ENCODE results near the gene WWTR1. TPM values are rescaled to one million over a fixed set of nuclear protein-coding genes. Genes with fewer than 3 reads are reported as not detected.

WWTR1 gene
- total RNA-seq, 1 donor from 2014 or later: 0.73 TPM

- ATAC-seq (ENCODE audit: low read depth) (no peak), DNase-seq (no peak)
- no peaks in the 10 kb centered on the region for H3K9me3 Mint-ChIP-seq
- TF ChIP-seq, protein P1, sequence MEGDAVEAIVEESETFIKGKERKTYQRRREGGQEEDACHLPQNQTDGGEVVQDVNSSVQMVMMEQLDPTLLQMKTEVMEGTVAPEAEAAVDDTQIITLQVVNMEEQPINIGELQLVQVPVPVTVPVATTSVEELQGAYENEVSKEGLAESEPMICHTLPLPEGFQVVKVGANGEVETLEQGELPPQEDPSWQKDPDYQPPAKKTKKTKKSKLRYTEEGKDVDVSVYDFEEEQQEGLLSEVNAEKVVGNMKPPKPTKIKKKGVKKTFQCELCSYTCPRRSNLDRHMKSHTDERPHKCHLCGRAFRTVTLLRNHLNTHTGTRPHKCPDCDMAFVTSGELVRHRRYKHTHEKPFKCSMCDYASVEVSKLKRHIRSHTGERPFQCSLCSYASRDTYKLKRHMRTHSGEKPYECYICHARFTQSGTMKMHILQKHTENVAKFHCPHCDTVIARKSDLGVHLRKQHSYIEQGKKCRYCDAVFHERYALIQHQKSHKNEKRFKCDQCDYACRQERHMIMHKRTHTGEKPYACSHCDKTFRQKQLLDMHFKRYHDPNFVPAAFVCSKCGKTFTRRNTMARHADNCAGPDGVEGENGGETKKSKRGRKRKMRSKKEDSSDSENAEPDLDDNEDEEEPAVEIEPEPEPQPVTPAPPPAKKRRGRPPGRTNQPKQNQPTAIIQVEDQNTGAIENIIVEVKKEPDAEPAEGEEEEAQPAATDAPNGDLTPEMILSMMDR (IDR thresholded peaks at IDR 0.05): no peak
- peaks cover 7% of the 10 kb centered on the region for H3K27me3 Mint-ChIP-seq
- ChIA-PET CTCF (no interaction called here), POLR2A (no interaction called here)
- H3K4me3 Mint-ChIP-seq: no peak overlapping the region
- no peaks in the 10 kb centered on the region for H3K36me3 Mint-ChIP-seq (ENCODE audit: low read depth)
- intact Hi-C loops (cut with micrococcal nuclease): no loop called here
- peaks cover 2% of the 10 kb centered on the region for H3K4me1 Mint-ChIP-seq
- H3K27ac Mint-ChIP-seq: no peak overlapping the region
Measured at GRCh38 chr3:149586871-149587270, 71.0 kb downstream of the WWTR1 start.

- TF ChIP-seq, protein P1 (IDR thresholded peaks at IDR 0.05): no peak
- no peaks in the 10 kb centered on the region for H3K9me3 Mint-ChIP-seq
- H3K27me3 Mint-ChIP-seq: peaks cover 7% of the 10 kb centered on the region
- ChIA-PET POLR2A (no interaction called here), CTCF (no interaction called here)
- DNase-seq: no peak
- H3K4me1 Mint-ChIP-seq: peaks cover 2% of the 10 kb centered on the region
- intact Hi-C loops (cut with micrococcal nuclease): no loop called here
- ATAC-seq (ENCODE audit: low read depth): no peak
- H3K4me3 Mint-ChIP-seq: no peak overlapping the region
- H3K27ac Mint-ChIP-seq: no peak overlapping the region
- H3K36me3 Mint-ChIP-seq (ENCODE audit: low read depth): no peaks in the 10 kb centered on the region
Measured at GRCh38 chr3:149585401-149585726, 72.5 kb downstream of the WWTR1 start.

GRCh38 chr3:149583921-149584635 lies 73.7 kb downstream of the WWTR1 start:
- ChIA-PET POLR2A (no interaction called here), CTCF (no interaction called here)
- Mint-ChIP-seq H3K9me3 (no peaks in the 10 kb centered on the region), H3K4me1 (peaks cover 2% of the 10 kb centered on the region), H3K27ac (no peak overlapping the region), H3K27me3 (peaks cover 7% of the 10 kb centered on the region), H3K36me3 (ENCODE audit: low read depth) (no peaks in the 10 kb centered on the region), H3K4me3 (no peak overlapping the region)
- no peak for ATAC-seq (ENCODE audit: low read depth)
- intact Hi-C loops (cut with micrococcal nuclease): no loop called here
- no peak for DNase-seq
- TF ChIP-seq, protein P1 (IDR thresholded peaks at IDR 0.05): no peak

- no peak for ATAC-seq (ENCODE audit: low read depth)
- no peak for DNase-seq
- TF ChIP-seq, protein P1 (IDR thresholded peaks at IDR 0.05): no peak
- Mint-ChIP-seq H3K27ac (no peak overlapping the region), H3K4me1 (peaks cover 2% of the 10 kb centered on the region), H3K27me3 (peaks cover 7% of the 10 kb centered on the region), H3K4me3 (no peak overlapping the region), H3K9me3 (no peaks in the 10 kb centered on the region), H3K36me3 (ENCODE audit: low read depth) (no peaks in the 10 kb centered on the region)
- intact Hi-C loops (cut with micrococcal nuclease): no loop called here
- CTCF ChIA-PET: interaction anchor here (2.0 kb wide), 1 partner anchor 14 kb away, joined by 7 read pairs; no protein-coding TSS in a partner anchor
- POLR2A ChIA-PET: no interaction called here
Measured at GRCh38 chr3:149582395-149582794, 75.4 kb downstream of the WWTR1 start.

- Mint-ChIP-seq H3K27ac (no peak overlapping the region), H3K36me3 (ENCODE audit: low read depth) (no peaks in the 10 kb centered on the region), H3K9me3 (no peaks in the 10 kb centered on the region), H3K4me3 (no peak overlapping the region), H3K27me3 (peaks cover 5% of the 10 kb centered on the region), H3K4me1 (peaks cover 2% of the 10 kb centered on the region)
- intact Hi-C loops (cut with micrococcal nuclease): no loop called here
- ChIA-PET CTCF (interaction anchor here (2.0 kb wide), 1 partner anchor 13 kb away, joined by 7 read pairs; no protein-coding TSS in a partner anchor), POLR2A (no interaction called here)
- TF ChIP-seq, protein P1 (IDR thresholded peaks at IDR 0.05): no peak
- ATAC-seq (ENCODE audit: low read depth): no peak
- DNase-seq: no peak
Measured at GRCh38 chr3:149581681-149582370, 76.0 kb downstream of the WWTR1 start.
